Endothelial cell of umbilical vein (primary cell): ENCODE results near the gene WDR5. TPM values are rescaled to one million over a fixed set of nuclear protein-coding genes. Genes with fewer than 3 reads are reported as not detected.

Source experiments
- BruUV-seq: library from RNA; stranded (reverse); fragments of 400-500 nt; replicated peaks from 2 replicates; lab custom pipeline; 2021; lab: Mats Ljungman, UMichigan
- CTCF ChIA-PET: fragments of 300-600, 350-600 bp; sonication (Branson Sonifier 250); formaldehyde crosslinking; loops from one replicate; lab custom pipeline; 2021; ENCODE audit warnings: antibody characterized with exemption, inconsistent platforms; lab: Charles Lee
- POLR2A ChIA-PET: fragments of 300-600, 350-600 bp; sonication (Branson Sonifier 250); formaldehyde crosslinking; loops from one replicate; lab custom pipeline; 2021; ENCODE audit warnings: antibody characterized with exemption, inconsistent platforms; lab: Charles Lee
- DNase-seq: peaks from one replicate; pipeline ENCODE4 v3.0.0-alpha.2; 2011; ENCODE audit warnings: low read depth, low spot score
- FAIRE-seq: peaks from 2 replicates; lab custom pipeline; 2011; peaks lifted over from hg19 to GRCh38; lab: Jason Lieb, UNC
- H2AFZ ChIP-seq: 2 replicates; pipeline ENCODE4 v1.6.0; 2012; ENCODE audit warnings: low read depth, low read length, control low read depth, inconsistent platforms
- H3K27ac ChIP-seq: 2 replicates; pipeline ENCODE4 v1.5.1; 2011; ENCODE audit warnings: low read depth, mild to moderate bottlenecking, control low read depth, low read length, moderate library complexity; ENCODE audit not compliant: insufficient read depth
- H3K27me3 ChIP-seq, 2 experiments: 2 replicates each; pipeline versions ENCODE4 v1.6.0 to v1.6.1; 2011; ENCODE audit warnings: low read length in 2 of 2, mixed read lengths in 1 of 2; ENCODE audit not compliant: control insufficient read depth in 2 of 2, insufficient read depth in 2 of 2
- H3K36me3 ChIP-seq, 2 experiments: 2 replicates in 1 of 2; 3 replicates in 1 of 2; pipeline ENCODE4 v1.5.1; 2011; ENCODE audit warnings: low read length in 2 of 2, mild to moderate bottlenecking in 1 of 2, moderate library complexity in 1 of 2; ENCODE audit not compliant: control insufficient read depth in 2 of 2, insufficient read depth in 2 of 2; ENCODE audit errors: extremely low read depth in 1 of 2
- H3K4me1 ChIP-seq: 3 replicates; pipeline ENCODE4 v1.5.1; 2011; ENCODE audit warnings: mild to moderate bottlenecking, low read length; ENCODE audit not compliant: control insufficient read depth, insufficient read depth; ENCODE audit errors: extremely low read depth
- H3K4me2 ChIP-seq: 2 replicates; pipeline ENCODE4 v1.6.1; 2011; ENCODE audit warnings: low read length, control low read depth, mixed read lengths; ENCODE audit not compliant: insufficient read depth
- H3K4me3 ChIP-seq, 3 experiments: fragments of 200-600 bp in 1 of 3; sonication (generic), shearing (Covaris generic) in 1 of 3; replicated peaks in 1 of 3; 2 replicates each; pipeline ENCODE4 v1.5.1; 2011 to 2016; ENCODE audit warnings: control low read depth in 3 of 3, low read length in 3 of 3, mild to moderate bottlenecking in 2 of 3, inconsistent platforms in 1 of 3, low read depth in 1 of 3, moderate library complexity in 1 of 3; ENCODE audit not compliant: insufficient read depth in 1 of 3
- H3K79me2 ChIP-seq: 2 replicates; pipeline ENCODE4 v1.6.0; 2012; ENCODE audit warnings: low read length, inconsistent platforms; ENCODE audit not compliant: control insufficient read depth, insufficient read depth
- H3K9ac ChIP-seq: replicated peaks from 2 replicates; pipeline ENCODE3; 2011; ENCODE audit warnings: low read length, control low read depth; ENCODE audit not compliant: insufficient read depth; ENCODE audit errors: extremely low read depth
- H3K9me1 ChIP-seq: replicated peaks from 3 replicates; pipeline ENCODE4 v1.6.0; 2011; ENCODE audit warnings: mild to moderate bottlenecking, low read length; ENCODE audit not compliant: control insufficient read depth, insufficient read depth; ENCODE audit errors: extremely low read depth
- H3K9me3 ChIP-seq: replicated peaks from 2 replicates; pipeline ENCODE4 v1.5.1; 2012; ENCODE audit warnings: low read length, inconsistent platforms; ENCODE audit not compliant: control insufficient read depth, insufficient read depth
- H4K20me1 ChIP-seq: replicated peaks from 2 replicates; pipeline ENCODE3; 2011; ENCODE audit warnings: mild to moderate bottlenecking, low read length; ENCODE audit not compliant: control insufficient read depth, insufficient read depth; ENCODE audit errors: extremely low read depth
- CTCF ChIP-seq, 2 donors: IDR thresholded peaks; 1 replicate in 1 of 2; 2 replicates in 1 of 2; pipeline ENCODE4 v1.5.1; 2011; ENCODE audit warnings: low read length in 2 of 2, mild to moderate bottlenecking in 2 of 2, moderate library complexity in 2 of 2, control low read depth in 1 of 2, inconsistent platforms in 1 of 2, low read depth in 1 of 2; ENCODE audit not compliant: insufficient read depth in 1 of 2; ENCODE audit errors: extremely low read depth in 1 of 2
- EZH2 ChIP-seq: IDR thresholded peaks from 2 replicates; pipeline ENCODE4 v1.6.1; 2012; ENCODE audit warnings: borderline replicate concordance, low read depth, mild to moderate bottlenecking, moderate library complexity, low read length, inconsistent platforms; ENCODE audit not compliant: severe bottlenecking
- FOS ChIP-seq: IDR thresholded peaks from 2 replicates; pipeline ENCODE4 v1.6.1; 2011; ENCODE audit warnings: mild to moderate bottlenecking, low read length, moderate library complexity, borderline replicate concordance; ENCODE audit not compliant: insufficient read depth
- GATA2 ChIP-seq: IDR thresholded peaks from 2 replicates; pipeline ENCODE4 v1.7.0; 2011; ENCODE audit warnings: low read depth, mild to moderate bottlenecking, moderate library complexity, mixed read lengths, low read length; ENCODE audit not compliant: insufficient read length, insufficient read depth
- JUN ChIP-seq: IDR thresholded peaks from 2 replicates; pipeline ENCODE4 v1.6.1; 2011; ENCODE audit warnings: borderline replicate concordance, low read depth; ENCODE audit not compliant: insufficient read length, insufficient read depth
- MYC ChIP-seq: IDR thresholded peaks from one replicate; pipeline ENCODE4 v1.6.1; 2011; ENCODE audit warnings: mild to moderate bottlenecking, low read depth, low read length
- POLR2A ChIP-seq: IDR thresholded peaks from 2 replicates; pipeline ENCODE4 v1.6.1; 2012; ENCODE audit warnings: low read depth, mild to moderate bottlenecking, control low read depth, low read length
- POLR2AphosphoS5 ChIP-seq: IDR thresholded peaks from 2 replicates; pipeline ENCODE4 v1.6.1; 2012; ENCODE audit warnings: low read depth, mild to moderate bottlenecking, control low read depth, low read length, moderate library complexity; ENCODE audit not compliant: insufficient read depth
- dilution Hi-C: fragments of 300-500 bp; cut with MboI; formaldehyde crosslinking; loops from one replicate; pipeline ENCODE4 v1.15.0; 2019; ENCODE audit warnings: low sequenced_read_pairs; ENCODE audit not compliant: extremely low pct_ligation_motif_present
- intact Hi-C: fragments of 100-400 bp; cut with micrococcal nuclease; formaldehyde crosslinking; loops from one replicate; pipeline ENCODE4 v1.10.0; 2022
- polyA plus RNA-seq, 4 experiments: library from polyadenylated mRNA; depleted of rRNA in 3 of 4; stranded (reverse) in 3 of 4; unstranded in 1 of 4; fragments of >200 nt; gene quantifications; 2 replicates each; pipeline versions ENCODE4 v1.2.1 to v1.2.3, GENCODE V29; 2011 to 2012; ENCODE audit warnings: missing spikeins in 1 of 4
- total RNA-seq: library from RNA; stranded (reverse); gene quantifications from 2 replicates; pipeline ENCODE4 v1.2.3, GENCODE V29; 2021
- TF ChIP-seq, protein P1 (sequence below): IDR thresholded peaks from 2 replicates; pipeline ENCODE4 v1.6.1; 2011; ENCODE audit not compliant: insufficient read depth, insufficient read length

WDR5 gene
- total and polyA plus RNA-seq, 2 donors (not counting 3 experiments of a cell fraction or from before 2014, with no cell fraction given), result 32.1 to 42.5 TPM

DNA sequence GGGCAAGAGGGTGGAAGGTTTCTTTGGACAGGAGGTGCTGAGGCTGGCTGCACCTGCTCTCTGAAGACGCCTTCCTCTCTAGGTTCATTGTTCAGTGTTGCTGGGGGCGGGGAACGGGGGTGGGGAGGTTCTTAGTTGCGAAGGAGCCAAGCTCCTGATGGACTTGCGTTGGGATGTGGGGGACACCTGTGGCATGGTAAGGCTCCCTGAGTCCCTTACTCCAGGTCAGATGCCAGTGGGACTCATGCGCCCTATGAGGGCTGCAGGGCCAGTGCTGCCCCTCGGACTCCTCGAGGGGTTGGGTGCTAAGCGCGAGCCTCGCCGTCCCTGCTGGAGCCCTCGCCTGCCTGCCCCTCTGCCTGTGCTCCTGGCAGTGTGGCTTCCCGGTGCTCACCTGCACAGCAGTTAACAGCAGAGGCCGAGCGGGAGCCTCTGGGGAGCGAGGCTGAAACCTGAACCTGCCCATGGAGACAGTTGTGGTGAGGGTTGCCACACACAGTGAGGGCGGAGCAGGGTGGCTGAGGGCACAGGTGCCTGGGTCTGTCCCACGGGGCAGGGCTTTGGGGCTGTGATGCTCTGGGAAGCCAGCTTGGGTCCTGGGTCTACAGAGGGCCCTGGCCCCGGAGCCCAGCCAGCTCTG is 23.0 kb downstream of the WDR5 start:
- H3K4me2 ChIP-seq, result no peak overlapping the region
- H3K9me3 ChIP-seq, result no peaks in the 10 kb centered on the region
- H3K36me3 ChIP-seq, result peaks cover 14 to 36% of the 10 kb centered on the region in 2 experiments
- H3K9ac ChIP-seq, result no peak overlapping the region
- no peaks in the 10 kb centered on the region for H4K20me1 ChIP-seq
- dilution Hi-C loops, result no loop called here
- CTCF ChIA-PET, result interaction anchor here (0.9 to 1.6 kb wide), 2 partner anchors 12 to 23 kb away, joined by 3 to 4 read pairs; partner anchors contain the start of gene WDR5
- no peaks in the 10 kb centered on the region for H3K27me3 ChIP-seq
- no peak for FAIRE-seq
- POLR2A ChIA-PET, result no interaction called here
- intact Hi-C loops, result no loop called here
- H3K9me1 ChIP-seq, result no peaks in the 10 kb centered on the region
- no peak overlapping the region for H3K4me3 ChIP-seq
- H3K4me1 ChIP-seq, result peaks cover 4% of the 10 kb centered on the region
- H2AFZ ChIP-seq, result no peak overlapping the region
- BruUV-seq, result no TSS peak
- no peak overlapping the region for H3K27ac ChIP-seq
- TF ChIP-seq POLR2AphosphoS5 (no peak), GATA2 (no peak), JUN (no peak), POLR2A (no peak), EZH2 (no peak), CTCF (IDR thresholded peaks at IDR 0.05; ENCODE audit: extremely low read depth in 1 of 2, insufficient read depth in 1 of 2, low read depth in 1 of 2, low read length in 2 of 2) (no peak), FOS (no peak), MYC (no peak)
- TF ChIP-seq, protein P1, sequence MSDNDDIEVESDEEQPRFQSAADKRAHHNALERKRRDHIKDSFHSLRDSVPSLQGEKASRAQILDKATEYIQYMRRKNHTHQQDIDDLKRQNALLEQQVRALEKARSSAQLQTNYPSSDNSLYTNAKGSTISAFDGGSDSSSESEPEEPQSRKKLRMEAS, result no peak
- no peaks in the 10 kb centered on the region for H3K79me2 ChIP-seq
- DNase-seq, result no peak
